ENCODE measurements around the gene SLC17A9.
"Not testable (repeated sequence)": the region's sequence is repeated elsewhere in the genome, so short reads cannot be mapped to it uniquely, and the experiment has no call there.

The SLC17A9 gene

GRCh38 chr20:62955519-62956386, 3.2 kb downstream of the SLC17A9 start:
- Mint-ChIP-seq H3K27me3 (no peaks in the 10 kb centered on the region), H3K9me3 (no peaks in the 10 kb centered on the region), H3K27ac (no peak overlapping the region), H3K36me3 (ENCODE audit: low read depth) (peaks cover 13% of the 10 kb centered on the region), H3K4me3 (no peak overlapping the region), H3K4me1 (ENCODE audit: low read depth) (peaks cover 45% of the 10 kb centered on the region)

DNA sequence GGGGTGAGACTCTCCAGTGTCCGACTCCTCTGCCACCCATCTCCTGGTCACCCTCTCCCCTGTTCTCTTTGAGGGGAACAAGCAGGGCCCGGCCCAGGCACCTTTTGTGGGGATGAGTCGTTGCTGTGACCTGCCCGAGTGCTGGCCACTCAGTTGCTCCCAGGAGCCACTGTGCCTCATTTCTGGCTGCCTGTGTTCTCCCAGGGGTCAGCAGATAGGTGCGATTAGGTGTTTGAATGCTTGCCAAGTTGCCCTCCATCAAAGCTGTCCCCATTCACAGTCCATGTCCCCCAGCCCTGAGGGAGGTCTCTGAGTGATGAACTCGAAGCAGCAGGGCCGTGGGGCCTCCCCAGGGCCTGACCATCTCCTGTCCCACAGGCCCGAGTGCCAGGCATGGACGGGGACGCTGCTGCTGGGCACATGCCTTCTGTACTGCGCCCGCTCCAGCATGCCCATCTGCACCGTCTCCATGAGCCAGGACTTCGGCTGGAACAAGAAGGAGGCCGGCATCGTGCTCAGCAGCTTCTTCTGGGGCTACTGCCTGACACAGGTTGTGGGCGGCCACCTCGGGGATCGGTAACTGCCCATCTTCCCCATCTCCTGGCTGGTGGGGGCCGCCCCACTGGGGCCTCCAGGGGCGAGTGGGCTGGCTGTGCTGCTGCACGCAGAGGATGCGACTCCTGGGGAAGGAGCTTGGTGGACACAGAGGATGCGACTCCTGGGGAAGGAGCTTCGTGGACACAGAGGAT, 4.1 kb downstream of the SLC17A9 start:
- Mint-ChIP-seq H3K27me3 (no peaks in the 10 kb centered on the region), H3K36me3 (ENCODE audit: low read depth) (peaks cover 8% of the 10 kb centered on the region), H3K4me3 (no peak overlapping the region), H3K4me1 (ENCODE audit: low read depth) (peaks cover 41% of the 10 kb centered on the region), H3K27ac (no peak overlapping the region), H3K9me3 (no peaks in the 10 kb centered on the region)

DNA sequence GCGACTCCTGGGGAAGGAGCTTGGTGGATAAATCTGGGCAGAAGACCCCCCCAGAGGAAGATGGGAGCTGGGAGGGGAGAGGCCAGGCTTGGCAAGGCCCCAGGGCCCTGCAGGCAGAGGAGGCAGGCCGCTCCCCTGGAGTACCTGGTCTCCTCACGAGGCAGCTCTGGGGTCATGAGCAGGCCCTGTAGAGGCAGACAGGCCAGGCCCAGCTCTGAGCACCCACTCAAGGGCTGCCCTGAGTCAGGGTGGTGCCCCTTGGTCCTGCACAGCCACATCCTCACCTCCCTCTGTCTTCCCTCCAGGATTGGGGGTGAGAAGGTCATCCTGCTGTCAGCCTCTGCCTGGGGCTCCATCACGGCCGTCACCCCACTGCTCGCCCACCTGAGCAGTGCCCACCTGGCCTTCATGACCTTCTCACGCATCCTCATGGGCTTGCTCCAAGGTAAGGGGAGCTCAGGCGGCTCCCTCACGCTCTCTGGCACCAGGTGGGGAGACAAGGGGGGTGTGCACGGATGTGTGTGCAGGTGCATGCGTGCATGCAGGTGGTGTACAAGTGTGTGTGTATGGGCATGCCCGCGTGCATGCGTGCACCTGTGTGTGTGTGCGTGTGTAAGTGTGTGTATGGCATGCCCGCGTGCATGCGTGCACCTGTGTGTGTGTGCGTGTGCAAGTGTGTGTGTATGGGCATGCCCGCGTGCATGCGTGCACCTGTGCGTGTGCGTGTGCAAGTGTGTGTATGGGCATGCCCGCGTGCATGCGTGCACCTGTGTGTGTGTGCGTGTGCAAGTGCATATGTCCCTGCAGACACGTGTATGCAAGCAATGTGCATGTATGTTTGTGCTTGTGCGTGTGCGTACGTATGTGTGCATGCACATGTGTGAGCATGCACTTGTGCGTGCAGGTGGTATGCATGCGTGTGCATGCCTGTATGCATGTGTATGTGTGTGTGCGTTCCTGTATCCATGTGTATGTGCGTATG, 4.9 kb downstream of the SLC17A9 start:
- no peaks in the 10 kb centered on the region for H3K27me3 Mint-ChIP-seq
- peaks cover 8% of the 10 kb centered on the region for H3K36me3 Mint-ChIP-seq (ENCODE audit: low read depth)
- H3K4me1 Mint-ChIP-seq (ENCODE audit: low read depth) = peaks cover 37% of the 10 kb centered on the region
- no peak overlapping the region for H3K27ac Mint-ChIP-seq
- no peaks in the 10 kb centered on the region for H3K9me3 Mint-ChIP-seq
- H3K4me3 Mint-ChIP-seq = no peak overlapping the region

- H3K36me3 Mint-ChIP-seq (ENCODE audit: low read depth) = peaks cover 8% of the 10 kb centered on the region
- H3K9me3 Mint-ChIP-seq = no peaks in the 10 kb centered on the region
- H3K4me3 Mint-ChIP-seq = no peak overlapping the region
- H3K27ac Mint-ChIP-seq = no peak overlapping the region
- H3K27me3 Mint-ChIP-seq = no peaks in the 10 kb centered on the region
- H3K4me1 Mint-ChIP-seq (ENCODE audit: low read depth) = peaks cover 32% of the 10 kb centered on the region
Observed at GRCh38 chr20:62958388-62959100, 6.0 kb downstream of the SLC17A9 start.

GRCh38 chr20:62959101-62959971, 6.8 kb downstream of the SLC17A9 start:
- Mint-ChIP-seq H3K4me3 (no peak overlapping the region), H3K27ac (no peak overlapping the region), H3K9me3 (no peaks in the 10 kb centered on the region), H3K27me3 (no peaks in the 10 kb centered on the region), H3K36me3 (ENCODE audit: low read depth) (peaks cover 8% of the 10 kb centered on the region), H3K4me1 (ENCODE audit: low read depth) (peaks cover 24% of the 10 kb centered on the region)

- H3K27ac Mint-ChIP-seq = no peak overlapping the region
- no peak overlapping the region for H3K4me3 Mint-ChIP-seq
- peaks cover 8% of the 10 kb centered on the region for H3K36me3 Mint-ChIP-seq (ENCODE audit: low read depth)
- no peaks in the 10 kb centered on the region for H3K27me3 Mint-ChIP-seq
- H3K9me3 Mint-ChIP-seq = no peaks in the 10 kb centered on the region
- peaks cover 19% of the 10 kb centered on the region for H3K4me1 Mint-ChIP-seq (ENCODE audit: low read depth)
Observed at GRCh38 chr20:62959998-62960436, 7.5 kb downstream of the SLC17A9 start.

DNA sequence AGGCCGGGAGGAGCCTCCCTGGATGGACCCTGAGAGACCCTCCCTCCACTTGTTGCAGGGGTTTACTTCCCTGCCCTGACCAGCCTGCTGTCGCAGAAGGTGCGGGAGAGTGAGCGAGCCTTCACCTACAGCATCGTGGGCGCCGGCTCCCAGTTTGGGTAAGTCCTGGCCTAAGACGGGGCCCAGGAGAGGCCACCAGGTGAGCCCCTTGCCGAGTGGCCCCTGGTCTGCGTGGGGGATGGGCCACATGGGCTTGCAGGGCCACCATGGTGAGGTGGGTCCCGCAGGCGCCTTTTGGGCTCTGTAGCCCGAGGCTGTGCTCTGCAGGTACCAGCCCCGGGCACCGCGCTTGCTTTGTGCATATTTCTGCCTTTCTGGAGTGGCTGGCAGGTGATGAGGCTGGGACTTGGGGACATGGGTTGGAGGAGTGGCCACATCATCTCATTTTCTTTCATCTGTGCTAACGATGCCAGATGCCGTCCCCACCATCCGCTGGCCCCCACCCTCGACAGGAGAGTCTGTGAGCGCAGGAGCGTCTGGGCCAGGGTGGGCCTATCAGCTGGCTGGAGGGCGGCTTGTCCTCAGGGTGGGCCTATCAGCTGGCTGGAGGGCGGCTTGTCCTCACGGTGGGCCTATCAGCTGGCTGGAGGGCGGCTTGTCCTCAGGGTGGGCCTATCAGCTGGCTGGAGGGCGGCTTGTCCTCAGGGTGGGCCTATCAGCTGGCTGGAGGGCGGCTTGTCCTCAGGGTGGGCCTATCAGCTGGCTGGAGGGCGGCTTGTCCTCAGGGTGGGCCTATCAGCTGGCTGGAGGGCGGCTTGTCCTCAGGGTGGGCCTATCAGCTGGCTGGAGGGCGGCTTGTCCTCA, 8.2 kb downstream of the SLC17A9 start:
- not testable (repeated sequence) for H3K9me3 Mint-ChIP-seq; H3K27me3 Mint-ChIP-seq; H3K27ac Mint-ChIP-seq; H3K36me3 Mint-ChIP-seq (ENCODE audit: low read depth); H3K4me3 Mint-ChIP-seq
- H3K4me1 Mint-ChIP-seq (ENCODE audit: low read depth) = peaks cover 19% of the 10 kb centered on the region

DNA sequence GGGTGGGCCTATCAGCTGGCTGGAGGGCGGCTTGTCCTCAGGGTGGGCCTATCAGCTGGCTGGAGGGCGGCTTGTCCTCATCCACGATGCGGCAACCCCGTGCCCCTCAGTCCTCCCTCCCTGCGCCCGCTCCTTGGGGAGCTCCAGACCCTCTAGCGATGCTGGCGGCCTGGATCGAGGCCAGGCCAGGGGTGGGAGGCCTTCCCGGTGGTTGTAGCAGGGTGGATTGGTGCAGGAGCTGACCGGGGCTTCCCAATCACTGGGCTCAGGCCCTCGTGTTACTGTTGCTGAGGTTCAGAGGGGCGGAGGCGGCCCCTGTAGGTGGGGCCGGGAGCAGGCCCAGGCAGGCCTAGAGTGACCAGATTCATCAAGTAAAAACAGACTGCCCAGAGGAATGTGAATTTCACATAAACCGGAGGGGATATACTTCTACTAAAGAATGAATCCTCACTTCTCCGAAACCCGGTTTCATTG, 8.8 kb downstream of the SLC17A9 start:
- Mint-ChIP-seq H3K36me3 (ENCODE audit: low read depth) (peaks cover 11% of the 10 kb centered on the region), H3K27me3 (no peaks in the 10 kb centered on the region), H3K4me3 (no peak overlapping the region), H3K4me1 (ENCODE audit: low read depth) (peaks cover 19% of the 10 kb centered on the region), H3K9me3 (no peaks in the 10 kb centered on the region), H3K27ac (no peak overlapping the region)

DNA sequence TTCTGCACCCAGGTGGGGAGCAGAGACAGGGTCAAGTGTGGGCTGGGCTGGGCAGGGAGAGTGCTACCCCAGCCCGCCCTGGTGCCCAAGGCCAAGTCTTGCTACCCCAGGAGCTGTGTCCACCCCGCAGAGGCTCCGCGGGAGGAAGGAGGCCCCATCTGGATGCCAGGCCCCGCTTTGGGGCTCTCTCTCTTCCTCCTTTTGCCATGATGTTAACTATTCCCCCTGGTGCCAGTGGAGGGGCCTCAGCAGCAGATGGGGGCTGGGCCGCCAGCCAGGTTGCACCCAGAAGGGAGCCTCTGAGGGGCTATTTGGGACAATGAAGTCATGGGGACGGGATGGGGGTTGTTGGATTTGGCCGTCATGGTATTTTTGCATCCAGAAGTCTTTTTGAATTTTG, 9.3 kb downstream of the SLC17A9 start:
- Mint-ChIP-seq H3K36me3 (ENCODE audit: low read depth) (peaks cover 11% of the 10 kb centered on the region), H3K4me1 (ENCODE audit: low read depth) (peaks cover 19% of the 10 kb centered on the region), H3K4me3 (no peak overlapping the region), H3K27ac (no peak overlapping the region), H3K27me3 (no peaks in the 10 kb centered on the region), H3K9me3 (no peaks in the 10 kb centered on the region)

- Mint-ChIP-seq H3K4me3 (no peak overlapping the region), H3K27ac (no peak overlapping the region), H3K9me3 (no peaks in the 10 kb centered on the region), H3K4me1 (ENCODE audit: low read depth) (peaks cover 19% of the 10 kb centered on the region), H3K27me3 (no peaks in the 10 kb centered on the region), H3K36me3 (ENCODE audit: low read depth) (peaks cover 11% of the 10 kb centered on the region)
Observed at GRCh38 chr20:62962221-62962879, 9.8 kb downstream of the SLC17A9 start.

DNA sequence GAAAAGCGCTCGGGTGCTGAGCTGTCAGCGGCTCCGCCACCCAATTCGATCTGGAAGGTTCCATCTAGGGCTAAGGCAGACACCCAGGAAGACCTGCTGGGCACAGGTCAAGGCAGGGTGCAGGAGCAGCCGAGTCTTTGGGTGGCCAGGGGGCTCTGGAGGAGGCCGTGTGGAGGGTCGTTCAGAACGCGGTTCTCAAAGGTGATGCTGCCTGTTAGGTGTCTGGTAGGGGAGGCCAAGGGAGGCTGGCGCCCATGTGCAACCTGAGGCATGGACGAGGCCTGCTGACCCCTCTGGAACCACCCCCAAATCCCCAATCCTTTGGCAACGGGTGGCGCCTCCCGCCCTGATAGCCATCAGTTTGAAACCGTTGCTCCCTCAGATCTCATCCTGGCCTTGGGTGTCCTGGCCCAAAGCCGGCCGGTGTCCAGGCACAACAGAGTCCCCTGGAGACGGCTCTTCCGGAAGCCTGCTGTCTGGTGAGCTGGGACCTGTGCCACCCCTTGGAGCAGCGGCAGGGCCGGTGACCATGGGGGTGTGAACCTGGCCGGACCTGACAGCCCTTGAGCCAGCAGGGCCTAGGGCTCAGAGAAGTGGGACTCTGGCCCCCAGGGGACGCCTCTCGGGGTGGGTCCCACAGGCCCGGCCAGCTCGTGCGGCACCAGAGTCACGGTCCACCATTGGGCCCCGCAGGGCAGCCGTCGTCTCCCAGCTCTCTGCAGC, 10.5 kb downstream of the SLC17A9 start:
- Mint-ChIP-seq H3K4me3 (no peak overlapping the region), H3K9me3 (no peaks in the 10 kb centered on the region), H3K36me3 (ENCODE audit: low read depth) (peaks cover 8% of the 10 kb centered on the region), H3K4me1 (ENCODE audit: low read depth) (peaks cover 17% of the 10 kb centered on the region), H3K27ac (no peak overlapping the region), H3K27me3 (no peaks in the 10 kb centered on the region)

All from stimulated activated naive CD8-positive, alpha-beta T cell treated with anti-CD3 and anti-CD28 coated beads, Interleukin-15, Interleukin-2, amounts not matched to agents 100 ng/mL and 50 ng/mL, for 24 hours (primary cell).